ENCODE results near the gene PHF20. TPM values are rescaled to one million over a fixed set of nuclear protein-coding genes. Genes with fewer than 3 reads are reported as not detected.
A peak's percentile ranks its signal among the peaks of the same experiment; 100 is the strongest.

The PHF20 gene
- total and polyA plus RNA-seq, 2 of the 13 experiments (the other 11 are each of a cell fraction or from before 2014, with no cell fraction given) = 22.8 to 34.1 TPM

GRCh38 chr20:35953387-35954199 lies 181.8 kb downstream of the PHF20 start (continued):
- TF ChIP-seq ISL2 (CRISPR knock-in tag; IDR thresholded peaks at IDR 0.05) = peak; percentile 27; the same call in 1 of the 2 replicates
- peak; percentile 93 for TF ChIP-seq ZNF225 (CRISPR knock-in tag; IDR thresholded peaks at IDR 0.05)
- TF ChIP-seq CREBL2 (CRISPR knock-in tag; IDR thresholded peaks at IDR 0.05; ENCODE audit: borderline replicate concordance) = peak; percentile 86
- TF ChIP-seq CCAR2 (optimal IDR thresholded peaks at IDR 0.05; ENCODE audit: low read depth, low read length) = no peak
- TF ChIP-seq ELF1 (CRISPR knock-in tag; IDR thresholded peaks at IDR 0.05) = no peak
- TF ChIP-seq HNRNPLL (IDR thresholded peaks at IDR 0.05; ENCODE audit: low read depth, low read length, poor library complexity, severe bottlenecking) = no peak
- no peak for TF ChIP-seq ZGPAT (CRISPR knock-in tag; IDR thresholded peaks at IDR 0.05)
- TF ChIP-seq FOXJ3 (CRISPR knock-in tag; IDR thresholded peaks at IDR 0.05; ENCODE audit: borderline replicate concordance) = no peak; the same call in 1 of the 2 replicates
- TF ChIP-seq SNAPC2 (CRISPR knock-in tag; IDR thresholded peaks at IDR 0.05) = 0 out of 2 replicates have a peak, but pooled peaks have one; percentile 18
- no peak for TF ChIP-seq RFX1 (IDR thresholded peaks at IDR 0.05)
- TF ChIP-seq, protein P1, sequence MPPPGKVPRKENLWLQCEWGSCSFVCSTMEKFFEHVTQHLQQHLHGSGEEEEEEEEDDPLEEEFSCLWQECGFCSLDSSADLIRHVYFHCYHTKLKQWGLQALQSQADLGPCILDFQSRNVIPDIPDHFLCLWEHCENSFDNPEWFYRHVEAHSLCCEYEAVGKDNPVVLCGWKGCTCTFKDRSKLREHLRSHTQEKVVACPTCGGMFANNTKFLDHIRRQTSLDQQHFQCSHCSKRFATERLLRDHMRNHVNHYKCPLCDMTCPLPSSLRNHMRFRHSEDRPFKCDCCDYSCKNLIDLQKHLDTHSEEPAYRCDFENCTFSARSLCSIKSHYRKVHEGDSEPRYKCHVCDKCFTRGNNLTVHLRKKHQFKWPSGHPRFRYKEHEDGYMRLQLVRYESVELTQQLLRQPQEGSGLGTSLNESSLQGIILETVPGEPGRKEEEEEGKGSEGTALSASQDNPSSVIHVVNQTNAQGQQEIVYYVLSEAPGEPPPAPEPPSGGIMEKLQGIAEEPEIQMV (CRISPR knock-in tag; IDR thresholded peaks at IDR 0.05; ENCODE audit: low read depth) = peak; percentile 74; the same call in 1 of the 2 replicates
- no peak; the same call in 1 of the 2 replicates for TF ChIP-seq NFKB2 (CRISPR knock-in tag; IDR thresholded peaks at IDR 0.05; ENCODE audit: borderline replicate concordance)
- peak; percentile 30; the same call in 1 of the 2 replicates for TF ChIP-seq ISX (CRISPR knock-in tag; conservative IDR thresholded peaks at IDR 0.05)
- TF ChIP-seq ZNF17 (CRISPR knock-in tag; IDR thresholded peaks at IDR 0.05) = no peak
- peak; percentile 79; the same call in 1 of the 2 replicates for TF ChIP-seq ZFYVE20 (CRISPR knock-in tag; IDR thresholded peaks at IDR 0.05; ENCODE audit: borderline replicate concordance, low read depth)
- no peak for TF ChIP-seq ZNF674 (CRISPR knock-in tag; IDR thresholded peaks at IDR 0.05; ENCODE audit: low read depth)
- TF ChIP-seq REXO4 (CRISPR knock-in tag; IDR thresholded peaks at IDR 0.05; ENCODE audit: borderline replicate concordance) = peak; percentile 56; the same call in 1 of the 2 replicates
- no peak for TF ChIP-seq RARA (CRISPR knock-in tag; IDR thresholded peaks at IDR 0.05)
- peak; percentile 71 for TF ChIP-seq RBM39 (IDR thresholded peaks at IDR 0.05; ENCODE audit: low read depth, low read length, poor library complexity, severe bottlenecking)
- TF ChIP-seq ZSCAN9 (CRISPR knock-in tag; IDR thresholded peaks at IDR 0.05; ENCODE audit: borderline replicate concordance) = 0 out of 2 replicates have a peak, but pooled peaks have one; percentile 4
- no peak; the same call in 1 of the 2 replicates for TF ChIP-seq EED (CRISPR knock-in tag; IDR thresholded peaks at IDR 0.05)
- TF ChIP-seq TOE1 (CRISPR knock-in tag; IDR thresholded peaks at IDR 0.05) = no peak
- TF ChIP-seq HNRNPUL1 (IDR thresholded peaks at IDR 0.05; ENCODE audit: low read depth, low read length) = no peak
- no peak for TF ChIP-seq IKZF5 (CRISPR knock-in tag; IDR thresholded peaks at IDR 0.05)
- TF ChIP-seq DNMT3B (CRISPR knock-in tag; conservative IDR thresholded peaks at IDR 0.05) = no peak
- TF ChIP-seq ERF (CRISPR knock-in tag; IDR thresholded peaks at IDR 0.05) = no peak
- TF ChIP-seq ZNF589 (CRISPR knock-in tag; conservative IDR thresholded peaks at IDR 0.05) = 0 out of 2 replicates have a peak, but pooled peaks have one; percentile 26
